HG03095 (cell line): ENCODE measurements around the gene DLGAP1.

ENCODE experiments used
- ATAC-seq: cut with Tn5 transposase; IDR thresholded peaks from one replicate; pipeline ENCODE4 v1.9.1; 2021; ENCODE audit warnings: moderate library complexity; ENCODE audit not compliant: unreplicated experiment

DLGAP1 gene

GRCh38 chr18:3463051-3463450, 992.1 kb downstream of the DLGAP1 start:
- ATAC-seq: no peak

GRCh38 chr18:3461704-3462103, 993.4 kb downstream of the DLGAP1 start:
- ATAC-seq: no peak

- ATAC-seq: no peak
Measured at GRCh38 chr18:3460823-3461398, 994.2 kb downstream of the DLGAP1 start.

GRCh38 chr18:3458952-3459853, 995.9 kb downstream of the DLGAP1 start:
- no peak for ATAC-seq

- no peak for ATAC-seq
Measured at GRCh38 chr18:3458378-3458777, 996.7 kb downstream of the DLGAP1 start.

GRCh38 chr18:3457261-3457724, 997.8 kb downstream of the DLGAP1 start:
- ATAC-seq: no peak

- ATAC-seq: no peak
Measured at GRCh38 chr18:3456686-3457069, 998.4 kb downstream of the DLGAP1 start.

- ATAC-seq: no peak
Measured at GRCh38 chr18:3455907-3456685, 999.0 kb downstream of the DLGAP1 start.

- no peak for ATAC-seq
Measured at GRCh38 chr18:3455090-3455635, 999.9 kb downstream of the DLGAP1 start.

GRCh38 chr18:3454365-3455089, 1000.6 kb downstream of the DLGAP1 start:
- no peak for ATAC-seq

GRCh38 chr18:3453540-3454364, 1001.4 kb downstream of the DLGAP1 start:
- ATAC-seq: no peak

GRCh38 chr18:3452750-3453539, 1002.2 kb downstream of the DLGAP1 start:
- no peak for ATAC-seq

- no peak for ATAC-seq
Measured at GRCh38 chr18:3451989-3452749, 1002.9 kb downstream of the DLGAP1 start.

- no peak for ATAC-seq
Measured at GRCh38 chr18:3451183-3451988, 1003.7 kb downstream of the DLGAP1 start.

- no peak for ATAC-seq
Measured at GRCh38 chr18:3450799-3451182, 1004.3 kb downstream of the DLGAP1 start.

GRCh38 chr18:3450012-3450798, 1004.9 kb downstream of the DLGAP1 start, which contains the start of gene TGIF1:
Gene TGIF1 (plus strand): TSS chr18:3450172. CDS start chr18:3450490, 318 bp downstream.
- ATAC-seq: no peak
